ENCODE results near the gene PDE6D.

The PDE6D gene

DNA sequence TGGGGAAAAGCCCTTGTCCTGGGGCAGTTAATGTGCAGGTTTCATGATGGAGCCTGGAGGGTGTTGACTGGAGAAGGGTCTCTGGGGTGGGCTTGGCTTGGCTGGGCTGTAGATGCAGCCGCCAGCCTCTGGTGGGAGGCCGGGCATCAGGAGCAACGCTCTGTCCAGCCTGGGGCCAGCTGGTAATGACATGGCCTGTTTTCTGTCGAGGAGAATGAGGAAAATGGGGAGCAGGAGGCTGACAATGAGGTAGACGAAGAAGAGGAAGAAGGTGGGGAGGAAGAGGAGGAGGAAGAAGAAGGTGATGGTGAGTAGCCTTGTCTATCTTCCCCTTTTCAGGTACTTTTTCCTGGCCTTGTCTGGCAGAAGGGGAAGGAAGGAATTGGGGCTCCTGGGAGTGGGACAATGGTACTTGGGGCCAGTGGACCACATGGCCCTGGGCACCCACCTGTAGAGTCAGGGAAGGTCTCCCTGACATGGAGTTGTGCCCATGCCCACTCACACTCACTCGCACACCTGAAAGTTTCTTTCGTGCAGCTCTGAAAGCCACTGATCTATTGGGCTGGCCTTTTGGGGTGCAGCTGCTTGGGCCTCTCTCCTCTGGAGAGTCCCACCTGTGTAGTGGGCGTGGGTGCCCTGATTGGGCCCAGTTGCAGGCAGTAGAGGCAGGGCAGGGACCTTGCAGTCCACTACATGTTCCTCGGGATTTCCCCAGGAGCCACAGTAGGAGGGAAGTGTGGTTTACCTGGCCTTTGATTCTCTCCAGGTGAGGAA is 69.2 kb downstream of the PDE6D start:
- H4K5ac ChIP-seq (ENCODE audit: low read length): no peak overlapping the region
- H3K27ac ChIP-seq (ENCODE audit: low read depth, low read length): peak overlapping the region; percentile 43
- WGBS (ENCODE audit: extremely low coverage, insufficient coverage, low lambda C conversion rate): no CpG with 5 or more reads among the region's 9 CpGs
- peaks cover 7% of the 10 kb centered on the region for H3K4me1 ChIP-seq (ENCODE audit: control insufficient read depth, low read depth, low read length)
- peak overlapping the region; percentile 99 for H3K9ac ChIP-seq (ENCODE audit: low read length)
- no peak overlapping the region for H3K4ac ChIP-seq (ENCODE audit: low read depth, low read length)
- peak overlapping the region; percentile 98 for H3K56ac ChIP-seq (ENCODE audit: low read length)
- H2BK5ac ChIP-seq (ENCODE audit: low read length): no peak overlapping the region
- H3K4me3 ChIP-seq (ENCODE audit: low read length): peak overlapping the region; percentile 99
- DNase-seq: no peak
- no peaks in the 10 kb centered on the region for H3K27me3 ChIP-seq (ENCODE audit: insufficient read depth, low read length, poor library complexity)
- no peak overlapping the region for H4K8ac ChIP-seq (ENCODE audit: low read depth, low read length)
- peaks cover 51% of the 10 kb centered on the region for H3K79me2 ChIP-seq (ENCODE audit: control insufficient read depth, insufficient read depth, low read length)
- H2BK120ac ChIP-seq (ENCODE audit: low read depth, low read length): no peak overlapping the region
- no peak overlapping the region for H2AK5ac ChIP-seq (ENCODE audit: low read length)
- H3K4me2 ChIP-seq (ENCODE audit: low read length): peak overlapping the region; percentile 83
- H3K18ac ChIP-seq (ENCODE audit: low read length): no peak overlapping the region
- peaks cover 21% of the 10 kb centered on the region for H3K36me3 ChIP-seq (ENCODE audit: control insufficient read depth, insufficient read depth, low read length)
- peaks cover 8% of the 10 kb centered on the region for H3K79me1 ChIP-seq (ENCODE audit: low read length)
- no peak overlapping the region for H2BK15ac ChIP-seq (replicated peaks; ENCODE audit: low read depth)
- peak overlapping the region; percentile 80 for H3K23ac ChIP-seq (ENCODE audit: low read length)

DNA sequence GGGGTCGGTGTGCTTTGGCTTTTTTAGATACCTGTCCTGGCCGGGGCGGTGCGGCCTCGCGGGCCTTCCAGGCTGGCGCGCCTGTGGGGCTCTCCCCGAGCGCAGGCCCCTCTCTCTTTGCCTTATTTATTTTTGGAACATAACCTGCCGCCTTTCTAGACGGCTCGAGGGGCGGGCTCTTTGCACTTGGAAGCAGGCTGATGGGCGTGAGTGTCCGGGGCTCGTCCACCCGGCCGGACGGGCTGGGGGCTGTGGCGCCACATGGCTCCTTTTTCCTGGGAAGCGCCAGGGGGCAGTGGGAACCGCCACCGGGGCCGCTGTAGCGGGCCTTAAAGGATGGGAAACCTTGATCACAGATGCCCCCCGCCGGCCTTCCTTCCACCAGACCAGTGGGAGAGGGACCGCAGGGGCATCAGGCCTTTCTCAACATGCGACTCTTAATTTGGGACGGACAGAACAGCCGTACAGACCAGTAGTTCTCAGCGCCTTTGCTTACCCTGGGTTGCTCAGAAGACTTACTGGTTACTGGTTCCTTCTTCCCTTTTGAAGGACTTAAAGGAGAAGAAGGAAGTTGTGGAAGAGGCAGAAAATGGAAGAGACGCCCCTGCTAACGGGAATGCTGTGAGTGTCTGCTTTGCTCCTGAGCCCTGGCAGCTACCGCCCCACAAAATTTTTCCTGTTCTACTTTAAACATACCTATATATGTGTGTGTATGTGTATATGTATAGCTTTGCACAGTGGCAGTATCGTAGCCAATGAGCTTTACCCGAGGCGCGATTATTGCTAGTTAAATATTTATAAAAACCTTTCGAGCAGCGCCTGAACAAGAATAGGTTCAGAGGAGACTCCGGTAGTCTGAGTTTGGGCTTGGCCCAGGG is 70.0 kb downstream of the PDE6D start:
- peak overlapping the region; percentile 99 for H3K4me3 ChIP-seq (ENCODE audit: low read length)
- H3K27me3 ChIP-seq (ENCODE audit: insufficient read depth, low read length, poor library complexity): no peaks in the 10 kb centered on the region
- WGBS (ENCODE audit: extremely low coverage, insufficient coverage, low lambda C conversion rate): no CpG with 5 or more reads among the region's 43 CpGs
- no peak overlapping the region for H4K8ac ChIP-seq (ENCODE audit: low read depth, low read length)
- no peak overlapping the region for H2BK15ac ChIP-seq (replicated peaks; ENCODE audit: low read depth)
- H4K5ac ChIP-seq (ENCODE audit: low read length): no peak overlapping the region
- peak overlapping the region; percentile 83 for H3K4me2 ChIP-seq (ENCODE audit: low read length)
- peaks cover 9% of the 10 kb centered on the region for H3K79me1 ChIP-seq (ENCODE audit: low read length)
- peak overlapping the region; percentile 98 for H3K56ac ChIP-seq (ENCODE audit: low read length)
- H2BK5ac ChIP-seq (ENCODE audit: low read length): no peak overlapping the region
- peaks cover 21% of the 10 kb centered on the region for H3K36me3 ChIP-seq (ENCODE audit: control insufficient read depth, insufficient read depth, low read length)
- peak overlapping the region; percentile 66 for H3K23ac ChIP-seq (ENCODE audit: low read length)
- H2AK5ac ChIP-seq (ENCODE audit: low read length): no peak overlapping the region
- peak overlapping the region; percentile 99 for H3K9ac ChIP-seq (ENCODE audit: low read length)
- H3K27ac ChIP-seq (ENCODE audit: low read depth, low read length): peak overlapping the region; percentile 25
- peak; percentile 45 for DNase-seq
- H3K4me1 ChIP-seq (ENCODE audit: control insufficient read depth, low read depth, low read length): peaks cover 7% of the 10 kb centered on the region
- no peak overlapping the region for H3K4ac ChIP-seq (ENCODE audit: low read depth, low read length)
- no peak overlapping the region for H2BK120ac ChIP-seq (ENCODE audit: low read depth, low read length)
- H3K79me2 ChIP-seq (ENCODE audit: control insufficient read depth, insufficient read depth, low read length): peaks cover 51% of the 10 kb centered on the region
- H3K18ac ChIP-seq (ENCODE audit: low read length): peak overlapping the region; percentile 42

DNA sequence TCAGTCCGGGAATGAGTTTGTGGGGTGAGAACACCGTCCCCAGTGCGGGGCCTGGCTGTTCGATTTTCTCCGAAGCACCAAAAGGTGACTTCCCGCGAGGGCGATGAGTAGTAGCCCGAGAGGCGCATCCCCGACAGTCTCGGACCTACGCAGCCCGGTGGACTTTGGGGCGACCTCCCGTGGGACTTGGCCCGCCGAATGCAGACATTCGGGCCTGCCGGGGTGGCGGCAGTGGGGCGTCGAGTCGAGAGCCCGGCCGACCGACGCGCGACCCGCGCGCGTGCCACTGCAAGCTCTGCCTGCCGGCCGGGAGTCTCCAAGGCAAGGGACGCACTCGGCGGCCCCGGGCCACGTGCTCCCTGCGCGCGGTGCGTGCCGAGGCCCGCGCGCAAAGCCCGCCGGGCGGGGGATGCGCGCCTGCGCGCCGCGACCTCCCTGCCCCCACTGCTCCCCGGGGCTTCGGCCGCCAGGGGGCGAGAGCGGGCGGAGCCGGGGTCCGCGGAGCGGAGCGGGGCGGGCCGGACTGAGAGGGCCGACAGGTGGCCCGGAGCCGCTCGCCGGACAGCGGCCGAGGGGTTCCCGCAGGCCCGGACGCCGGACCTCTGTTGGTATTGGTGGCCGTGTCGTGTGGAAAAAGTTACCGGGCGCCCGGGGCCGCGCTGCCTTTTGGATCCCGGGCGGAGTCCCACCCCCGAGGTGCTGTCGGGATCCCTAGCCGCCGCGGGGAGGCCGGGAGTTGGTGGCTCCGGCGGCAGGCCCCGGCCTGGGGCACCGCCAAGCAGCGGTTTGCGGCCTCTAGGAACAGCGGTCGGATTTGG is 70.9 kb downstream of the PDE6D start:
- Histone ChIP-seq H2BK5ac (ENCODE audit: low read length) (peak overlapping the region; percentile 55), H3K4me3 (ENCODE audit: low read length) (peak overlapping the region; percentile 99), H2AK5ac (ENCODE audit: low read length) (no peak overlapping the region), H3K23ac (ENCODE audit: low read length) (peak overlapping the region; percentile 98), H3K9ac (ENCODE audit: low read length) (peak overlapping the region; percentile 99), H4K8ac (ENCODE audit: low read depth, low read length) (no peak overlapping the region), H3K4me2 (ENCODE audit: low read length) (peak overlapping the region; percentile 83), H3K27ac (ENCODE audit: low read depth, low read length) (peak overlapping the region; percentile 88), H2BK15ac (replicated peaks; ENCODE audit: low read depth) (no peak overlapping the region), H3K4ac (ENCODE audit: low read depth, low read length) (peak overlapping the region; percentile 50), H3K4me1 (ENCODE audit: control insufficient read depth, low read depth, low read length) (peaks cover 7% of the 10 kb centered on the region), H3K27me3 (ENCODE audit: insufficient read depth, low read length, poor library complexity) (no peaks in the 10 kb centered on the region), H3K79me1 (ENCODE audit: low read length) (peaks cover 7% of the 10 kb centered on the region), H3K18ac (ENCODE audit: low read length) (peak overlapping the region; percentile 99), H3K56ac (ENCODE audit: low read length) (peak overlapping the region; percentile 98), H3K79me2 (ENCODE audit: control insufficient read depth, insufficient read depth, low read length) (peaks cover 53% of the 10 kb centered on the region), H2BK120ac (ENCODE audit: low read depth, low read length) (no peak overlapping the region), H3K36me3 (ENCODE audit: control insufficient read depth, insufficient read depth, low read length) (peaks cover 19% of the 10 kb centered on the region), H4K5ac (ENCODE audit: low read length) (no peak overlapping the region)
- peak; percentile 87 for DNase-seq
- no CpG with 5 or more reads among the region's 105 CpGs for WGBS (ENCODE audit: extremely low coverage, insufficient coverage, low lambda C conversion rate)

DNA sequence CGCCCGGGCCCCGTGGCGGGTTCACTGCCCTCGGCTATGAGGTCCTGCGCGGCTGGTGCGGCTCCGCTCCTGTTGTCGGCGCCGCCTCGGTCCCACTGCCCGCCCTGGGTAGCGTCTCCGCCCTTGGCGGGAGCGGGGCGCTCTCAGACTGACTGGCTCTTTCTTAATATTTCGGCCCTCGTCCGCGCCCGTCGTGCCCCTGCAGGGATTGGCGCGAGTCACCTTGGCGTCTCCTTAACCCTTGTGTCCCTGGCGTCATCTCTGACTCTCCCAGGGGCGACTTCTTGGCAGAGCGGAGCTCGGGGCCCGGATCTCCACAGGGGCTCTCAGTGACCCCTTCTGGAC is 71.5 kb downstream of the PDE6D start:
- H3K36me3 ChIP-seq (ENCODE audit: control insufficient read depth, insufficient read depth, low read length): peaks cover 19% of the 10 kb centered on the region
- H3K4ac ChIP-seq (ENCODE audit: low read depth, low read length): peak overlapping the region; percentile 50
- H2BK120ac ChIP-seq (ENCODE audit: low read depth, low read length): no peak overlapping the region
- no peak overlapping the region for H4K8ac ChIP-seq (ENCODE audit: low read depth, low read length)
- no peak overlapping the region for H2BK15ac ChIP-seq (replicated peaks; ENCODE audit: low read depth)
- no peak overlapping the region for H4K5ac ChIP-seq (ENCODE audit: low read length)
- H2BK5ac ChIP-seq (ENCODE audit: low read length): peak overlapping the region; percentile 45
- no CpG with 5 or more reads among the region's 33 CpGs for WGBS (ENCODE audit: extremely low coverage, insufficient coverage, low lambda C conversion rate)
- H3K56ac ChIP-seq (ENCODE audit: low read length): peak overlapping the region; percentile 98
- H3K18ac ChIP-seq (ENCODE audit: low read length): peak overlapping the region; percentile 99
- H3K27me3 ChIP-seq (ENCODE audit: insufficient read depth, low read length, poor library complexity): no peaks in the 10 kb centered on the region
- H3K4me1 ChIP-seq (ENCODE audit: control insufficient read depth, low read depth, low read length): peaks cover 5% of the 10 kb centered on the region
- DNase-seq: no peak
- peak overlapping the region; percentile 88 for H3K27ac ChIP-seq (ENCODE audit: low read depth, low read length)
- peak overlapping the region; percentile 99 for H3K4me3 ChIP-seq (ENCODE audit: low read length)
- peak overlapping the region; percentile 22 for H3K4me2 ChIP-seq (ENCODE audit: low read length)
- H3K79me1 ChIP-seq (ENCODE audit: low read length): peaks cover 9% of the 10 kb centered on the region
- no peak overlapping the region for H2AK5ac ChIP-seq (ENCODE audit: low read length)
- peak overlapping the region; percentile 99 for H3K9ac ChIP-seq (ENCODE audit: low read length)
- H3K79me2 ChIP-seq (ENCODE audit: control insufficient read depth, insufficient read depth, low read length): peaks cover 53% of the 10 kb centered on the region
- H3K23ac ChIP-seq (ENCODE audit: low read length): peak overlapping the region; percentile 98

DNA sequence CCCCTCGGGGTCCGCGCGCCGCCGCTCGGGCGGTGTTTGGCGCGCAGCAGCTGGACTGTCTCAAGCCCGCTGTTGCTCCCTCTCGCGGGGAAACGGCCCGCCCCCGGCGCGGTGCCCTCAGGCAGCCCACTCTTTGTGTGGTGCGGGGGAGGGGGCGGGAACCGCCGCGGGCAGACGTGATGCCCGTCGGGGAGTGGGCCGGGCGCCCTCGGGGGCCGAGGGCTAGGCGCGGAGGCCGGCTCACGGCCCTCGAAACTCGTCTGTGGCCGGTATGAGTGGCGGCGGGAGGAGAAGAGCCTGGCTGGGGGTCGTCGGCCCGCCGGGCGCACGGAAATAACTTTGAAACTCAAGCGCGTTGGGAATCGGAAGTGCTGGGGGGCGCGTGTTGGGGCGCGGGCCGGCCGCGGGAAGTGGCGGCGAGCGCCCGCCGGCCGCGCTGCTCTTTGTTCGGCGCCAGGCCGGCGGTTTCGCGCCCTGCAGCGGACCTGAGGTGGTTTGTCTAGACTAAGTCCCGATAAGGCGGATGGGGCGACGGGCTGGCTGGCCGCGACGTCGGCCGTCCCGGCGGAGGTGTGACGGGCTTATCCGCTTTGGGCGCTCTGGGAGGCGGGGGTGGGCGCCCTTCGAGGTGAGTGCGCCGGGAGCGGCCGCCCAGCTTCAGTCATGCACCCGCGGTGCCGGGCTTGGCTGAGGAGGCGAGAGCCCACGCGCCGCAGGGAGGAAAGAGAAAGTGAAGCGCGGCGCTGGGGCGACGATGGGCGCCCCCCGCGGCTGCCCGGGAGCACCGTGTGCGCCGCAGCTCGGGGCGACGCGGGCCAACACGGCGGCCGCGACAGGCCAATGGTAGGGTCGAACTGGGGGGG is 72.1 kb downstream of the PDE6D start:
- Histone ChIP-seq H3K79me2 (ENCODE audit: control insufficient read depth, insufficient read depth, low read length) (peaks cover 53% of the 10 kb centered on the region), H3K27me3 (ENCODE audit: insufficient read depth, low read length, poor library complexity) (no peaks in the 10 kb centered on the region), H3K9ac (ENCODE audit: low read length) (peak overlapping the region; percentile 99), H2BK5ac (ENCODE audit: low read length) (peak overlapping the region; percentile 73), H4K8ac (ENCODE audit: low read depth, low read length) (no peak overlapping the region), H3K4me2 (ENCODE audit: low read length) (no peak overlapping the region), H3K23ac (ENCODE audit: low read length) (peak overlapping the region; percentile 29), H3K27ac (ENCODE audit: low read depth, low read length) (peak overlapping the region; percentile 88), H2AK5ac (ENCODE audit: low read length) (no peak overlapping the region), H3K56ac (ENCODE audit: low read length) (peak overlapping the region; percentile 98), H4K5ac (ENCODE audit: low read length) (no peak overlapping the region), H3K18ac (ENCODE audit: low read length) (peak overlapping the region; percentile 99), H3K4me3 (ENCODE audit: low read length) (peak overlapping the region; percentile 99), H2BK120ac (ENCODE audit: low read depth, low read length) (peak overlapping the region; percentile 47), H3K79me1 (ENCODE audit: low read length) (peaks cover 9% of the 10 kb centered on the region), H3K36me3 (ENCODE audit: control insufficient read depth, insufficient read depth, low read length) (peaks cover 19% of the 10 kb centered on the region), H3K4ac (ENCODE audit: low read depth, low read length) (peak overlapping the region; percentile 96), H2BK15ac (replicated peaks; ENCODE audit: low read depth) (no peak overlapping the region), H3K4me1 (ENCODE audit: control insufficient read depth, low read depth, low read length) (peaks cover 5% of the 10 kb centered on the region)
- peak; percentile 51 for DNase-seq
- WGBS (ENCODE audit: extremely low coverage, insufficient coverage, low lambda C conversion rate): no CpG with 5 or more reads among the region's 118 CpGs

All from mesendoderm (in vitro differentiated cells).